GM23338 (cell line): ENCODE measurements around the gene KRT31. TPM values are rescaled to one million over a fixed set of nuclear protein-coding genes. Genes with fewer than 3 reads are reported as not detected.

Experiments
- polyA plus RNA-seq: library from polyadenylated mRNA; unstranded; fragments of >200 nt; fragmentation: Nextera tagmentation; extraction: Ambion mirVana; gene quantifications from 2 replicates; pipeline ENCODE4 v1.2.1, GENCODE V29; 2016
- total RNA-seq: library from RNA; depleted of rRNA; stranded (reverse); fragments of >200 nt; shearing (Covaris generic); gene quantifications from 2 replicates; pipeline ENCODE4 v1.2.3, GENCODE V29; 2014; rRNA removed

The KRT31 gene
- total and polyA plus RNA-seq, 2 experiments from 2014 or later, result not detected

Other genes with a start within 250 kb of the KRT31 start
Only the 30 nearest of the 31 such genes appear.
- not detected in 2 replicates for gene KRTAP4-4, start 236.9 kb downstream of the KRT31 start, total RNA-seq
- gene KRTAP4-4, start 236.9 kb downstream of the KRT31 start, polyA plus RNA-seq, result not detected in 2 replicates
- gene KRTAP4-3, start 229.4 kb downstream of the KRT31 start, total RNA-seq, result not detected in 2 replicates
- not detected in 2 replicates for gene KRTAP4-3, start 229.4 kb downstream of the KRT31 start, polyA plus RNA-seq
- not detected in 2 replicates for gene KRTAP4-2, start 219.4 kb downstream of the KRT31 start, total RNA-seq
- not detected in 2 replicates for gene KRTAP4-2, start 219.4 kb downstream of the KRT31 start, polyA plus RNA-seq
- not detected in 2 replicates for gene KRTAP4-1, start 212.7 kb downstream of the KRT31 start, total RNA-seq
- gene KRTAP4-1, start 212.7 kb downstream of the KRT31 start, polyA plus RNA-seq, result not detected in 2 replicates
- not detected in 2 replicates for gene KRTAP9-1, start 207.7 kb downstream of the KRT31 start, total RNA-seq
- not detected in 2 replicates for gene KRTAP9-1, start 207.7 kb downstream of the KRT31 start, polyA plus RNA-seq
- not detected in 2 replicates for gene KRTAP9-2, start 171.0 kb downstream of the KRT31 start, total RNA-seq
- gene KRTAP9-2, start 171.0 kb downstream of the KRT31 start, polyA plus RNA-seq, result not detected in 2 replicates
- gene KRTAP9-3, start 165.2 kb downstream of the KRT31 start, total RNA-seq, result not detected in 2 replicates
- gene KRTAP9-3, start 165.2 kb downstream of the KRT31 start, polyA plus RNA-seq, result not detected in 2 replicates
- gene KRTAP9-8, start 159.6 kb downstream of the KRT31 start, total RNA-seq, result not detected in 2 replicates
- not detected in 2 replicates for gene KRTAP9-8, start 159.6 kb downstream of the KRT31 start, polyA plus RNA-seq
- not detected in 2 replicates for gene KRTAP9-4, start 147.9 kb downstream of the KRT31 start, total RNA-seq
- not detected in 2 replicates for gene KRTAP9-4, start 147.9 kb downstream of the KRT31 start, polyA plus RNA-seq
- gene KRTAP9-9, start 142.2 kb downstream of the KRT31 start, total RNA-seq, result not detected in 2 replicates
- gene KRTAP9-9, start 142.2 kb downstream of the KRT31 start, polyA plus RNA-seq, result not detected in 2 replicates
- gene KRTAP9-6, start 132.2 kb downstream of the KRT31 start, total RNA-seq, result not detected in 2 replicates
- gene KRTAP9-6, start 132.2 kb downstream of the KRT31 start, polyA plus RNA-seq, result not detected in 2 replicates
- not detected in 2 replicates for gene KRTAP9-7, start 121.9 kb downstream of the KRT31 start, total RNA-seq
- not detected in 2 replicates for gene KRTAP9-7, start 121.9 kb downstream of the KRT31 start, polyA plus RNA-seq
- not detected in 2 replicates for gene KRTAP29-1, start 94.8 kb downstream of the KRT31 start, total RNA-seq
- not detected in 2 replicates for gene KRTAP29-1, start 94.8 kb downstream of the KRT31 start, polyA plus RNA-seq
- not detected in 2 replicates for gene KRTAP16-1, start 88.3 kb downstream of the KRT31 start, total RNA-seq
- gene KRTAP16-1, start 88.3 kb downstream of the KRT31 start, polyA plus RNA-seq, result not detected in 2 replicates
- gene KRTAP17-1, start 81.9 kb downstream of the KRT31 start, total RNA-seq, result not detected in 2 replicates
- gene KRTAP17-1, start 81.9 kb downstream of the KRT31 start, polyA plus RNA-seq, result not detected in 2 replicates
- not detected in 2 replicates for gene KRT33A, start 46.8 kb downstream of the KRT31 start, total RNA-seq
- gene KRT33A, start 46.8 kb downstream of the KRT31 start, polyA plus RNA-seq, result not detected in 2 replicates
- gene KRT33B, start 27.8 kb downstream of the KRT31 start, total RNA-seq, result not detected in 2 replicates
- gene KRT33B, start 27.8 kb downstream of the KRT31 start, polyA plus RNA-seq, result not detected in 2 replicates
- not detected in 2 replicates for gene KRT34, start 15.3 kb downstream of the KRT31 start, total RNA-seq
- gene KRT34, start 15.3 kb downstream of the KRT31 start, polyA plus RNA-seq, result not detected in 2 replicates
- not detected in 2 replicates for gene KRT37, start 27.0 kb upstream of the KRT31 start, total RNA-seq
- not detected in 2 replicates for gene KRT37, start 27.0 kb upstream of the KRT31 start, polyA plus RNA-seq
- not detected in 2 replicates for gene KRT38, start 43.4 kb upstream of the KRT31 start, total RNA-seq
- gene KRT38, start 43.4 kb upstream of the KRT31 start, polyA plus RNA-seq, result not detected in 2 replicates
- gene KRT32, start 69.8 kb upstream of the KRT31 start, total RNA-seq, result not detected in 2 replicates
- not detected in 2 replicates for gene KRT32, start 69.8 kb upstream of the KRT31 start, polyA plus RNA-seq
- gene KRT35, start 83.5 kb upstream of the KRT31 start, total RNA-seq, result not detected in 2 replicates
- not detected in 2 replicates for gene KRT35, start 83.5 kb upstream of the KRT31 start, polyA plus RNA-seq
- not detected in 2 replicates for gene KRT36, start 92.3 kb upstream of the KRT31 start, total RNA-seq
- not detected in 2 replicates for gene KRT36, start 92.3 kb upstream of the KRT31 start, polyA plus RNA-seq
- not detected in 2 replicates for gene KRT13, start 108.0 kb upstream of the KRT31 start, total RNA-seq
- not detected in 2 replicates for gene KRT13, start 108.0 kb upstream of the KRT31 start, polyA plus RNA-seq
- gene KRT15, start 121.3 kb upstream of the KRT31 start, total RNA-seq, result 0.03 and 1.2 TPM in 2 replicates
- not detected in 2 replicates for gene KRT15, start 121.3 kb upstream of the KRT31 start, polyA plus RNA-seq
- 109 and 134 TPM in 2 replicates for gene KRT19, start 130.7 kb upstream of the KRT31 start, total RNA-seq
- gene KRT19, start 130.7 kb upstream of the KRT31 start, polyA plus RNA-seq, result 105 and 112 TPM in 2 replicates
- not detected in 2 replicates for gene KRT9, start 174.5 kb upstream of the KRT31 start, total RNA-seq
- not detected in 2 replicates for gene KRT9, start 174.5 kb upstream of the KRT31 start, polyA plus RNA-seq
- not detected in 2 replicates for gene KRT14, start 189.3 kb upstream of the KRT31 start, total RNA-seq
- gene KRT14, start 189.3 kb upstream of the KRT31 start, polyA plus RNA-seq, result not detected in 2 replicates
- not detected in 2 replicates for gene KRT16, start 215.2 kb upstream of the KRT31 start, total RNA-seq
- gene KRT16, start 215.2 kb upstream of the KRT31 start, polyA plus RNA-seq, result not detected in 2 replicates
- 0.63 TPM in 1 of 2 replicates, not detected in the other for gene KRT17, start 227.0 kb upstream of the KRT31 start, total RNA-seq
- gene KRT17, start 227.0 kb upstream of the KRT31 start, polyA plus RNA-seq, result 1.8 TPM in 2 replicates